HepG2 (cell line): ENCODE measurements around the gene TH. TPM values are rescaled to one million over a fixed set of nuclear protein-coding genes. Genes with fewer than 3 reads are reported as not detected.

Experiments used
- CC2D1A ChIP-seq: sonication (generic); formaldehyde crosslinking; IDR thresholded peaks from 2 replicates; pipeline ENCODE4 v1.8.1; 2023; ENCODE audit warnings: mild to moderate bottlenecking, missing genetic modification reagents
- CHD2 ChIP-seq: IDR thresholded peaks from 2 replicates; pipeline ENCODE4 v1.6.1; 2011; ENCODE audit warnings: low read depth, low read length, improper control_type of control experiment
- CHD4 ChIP-seq: fragments of 200-600 bp; sonication (generic); IDR thresholded peaks from 2 replicates; pipeline ENCODE4 v1.7.0; 2017; ENCODE audit warnings: mild to moderate bottlenecking, low read length, borderline replicate concordance
- FOXJ3 ChIP-seq: sonication (generic); formaldehyde crosslinking; IDR thresholded peaks from 2 replicates; pipeline ENCODE4 v1.4.0; 2020; ENCODE audit warnings: missing genetic modification reagents, mild to moderate bottlenecking, borderline replicate concordance
- GABPB1 ChIP-seq: IDR thresholded peaks from 2 replicates; pipeline ENCODE4 v1.6.1; 2016; ENCODE audit warnings: mild to moderate bottlenecking, missing genetic modification reagents, moderate library complexity, missing compliant biosample characterization
- GTF2F1 ChIP-seq: fragments of 150-350 bp; IDR thresholded peaks from 2 replicates; pipeline ENCODE4 v1.6.1; 2014; ENCODE audit warnings: low read length
- IRX3 ChIP-seq: sonication (generic); formaldehyde crosslinking; IDR thresholded peaks from 2 replicates; pipeline ENCODE4 v1.8.1; 2023; ENCODE audit warnings: mild to moderate bottlenecking, low read depth, missing genetic modification reagents, borderline replicate concordance
- KIAA2018 ChIP-seq: sonication (generic); formaldehyde crosslinking; IDR thresholded peaks from 2 replicates; pipeline ENCODE4 v1.5.0; 2020; ENCODE audit warnings: mild to moderate bottlenecking, missing genetic modification reagents, borderline replicate concordance
- MAFF ChIP-seq: IDR thresholded peaks from 2 replicates; pipeline ENCODE4 v1.6.1; 2011; ENCODE audit warnings: low read depth, low read length, improper control_type of control experiment
- SSRP1 ChIP-seq: IDR thresholded peaks from 2 replicates; pipeline ENCODE4 v1.6.1; 2016; ENCODE audit warnings: control low read depth
- TAF15 ChIP-seq: fragments of 200-400 bp; formaldehyde crosslinking; IDR thresholded peaks from one replicate; pipeline ENCODE4 v1.6.1; 2018; ENCODE audit warnings: mild to moderate bottlenecking, low read depth, low read length; ENCODE audit not compliant: poor library complexity, severe bottlenecking
- ZBTB33 ChIP-seq: sonication (generic); formaldehyde crosslinking; IDR thresholded peaks from 2 replicates; pipeline ENCODE4 v1.4.0; 2020; ENCODE audit warnings: missing genetic modification reagents
- ZFY ChIP-seq: sonication (generic); formaldehyde crosslinking; IDR thresholded peaks from 2 replicates; pipeline ENCODE4 v1.4.0; 2020; ENCODE audit warnings: missing genetic modification reagents
- ZNF34 ChIP-seq: sonication (generic); formaldehyde crosslinking; IDR thresholded peaks from 2 replicates; pipeline ENCODE4 v1.4.0; 2020; ENCODE audit warnings: mild to moderate bottlenecking, missing genetic modification reagents, borderline replicate concordance
- ZNF44 ChIP-seq: sonication (generic); formaldehyde crosslinking; IDR thresholded peaks from 2 replicates; pipeline ENCODE4 v1.5.1; 2020; ENCODE audit warnings: mild to moderate bottlenecking, missing genetic modification reagents
- ZNF878 ChIP-seq: sonication (generic); formaldehyde crosslinking; IDR thresholded peaks from 2 replicates; pipeline ENCODE4 v1.8.1; 2023; ENCODE audit warnings: mild to moderate bottlenecking, missing genetic modification reagents, moderate library complexity
- polyA plus RNA-seq, 8 experiments: library from polyadenylated mRNA; depleted of rRNA in 3 of 8; stranded (reverse) in 7 of 8; unstranded in 1 of 8; fragments of >200 nt; fragmentation: Illumina TruSeq in 4 of 8; extraction: Trizol in 4 of 8; gene quantifications; 2 replicates each; pipeline versions ENCODE4 v1.2.1 to v1.2.3, GENCODE V29; 2011 to 2016; ENCODE audit warnings: low read depth in 4 of 8, missing spikeins in 1 of 8, mixed read lengths in 1 of 8; ENCODE audit not compliant: insufficient read depth in 1 of 8
- total RNA-seq, 5 experiments: library from RNA; depleted of rRNA; stranded (reverse); fragments of >200 nt; fragmentation: Illumina TruSeq; extraction: Trizol; gene quantifications; 2 replicates each; pipeline ENCODE4 v1.2.3, GENCODE V29; 2016; ENCODE audit warnings: low read depth in 1 of 5

Gene TH
- total and polyA plus RNA-seq, 2 of the 13 experiments (the other 11 are each of a cell fraction or from before 2014, with no cell fraction given): 0.36 TPM; not detected in 1

- peak; percentile 63; the same call in 1 of the 2 replicates for TF ChIP-seq KIAA2018 (CRISPR knock-in tag)
- no peak for TF ChIP-seq MAFF
- TF ChIP-seq CHD2: no peak
- TF ChIP-seq TAF15: no peak
- no peak for TF ChIP-seq FOXJ3 (CRISPR knock-in tag)
- TF ChIP-seq ZFY (CRISPR knock-in tag): no peak
- TF ChIP-seq GABPB1: peak; percentile 45; the same call in 1 of the 2 replicates
- no peak for TF ChIP-seq CC2D1A (CRISPR knock-in tag)
- TF ChIP-seq ZNF34 (CRISPR knock-in tag): no peak
- TF ChIP-seq IRX3 (CRISPR knock-in tag): 0 out of 2 replicates have a peak, but pooled peaks have one; percentile 33
- no peak for TF ChIP-seq SSRP1 (CRISPR knock-in tag)
- no peak for TF ChIP-seq CHD4
- no peak for TF ChIP-seq ZNF878
- peak; percentile 21; the same call in 1 of the 2 replicates for TF ChIP-seq ZBTB33
- no peak for TF ChIP-seq ZNF44 (CRISPR knock-in tag)
- TF ChIP-seq GTF2F1: no peak
Measured at GRCh38 chr11:2128130-2128510, 43.5 kb downstream of the TH start (continued).
